GM11168 (cell line): ENCODE measurements around the gene CNNM2.
"Not testable (repeated sequence)": the region's sequence is repeated elsewhere in the genome, so short reads cannot be mapped to it uniquely, and the experiment has no call there.

Source experiments
- in situ Hi-C: fragments of 300-500 bp; cut with MboI; formaldehyde crosslinking; loops from one replicate; pipeline ENCODE4 v1.12.0; 2022; ENCODE audit warnings: low sequenced_read_pairs; ENCODE audit not compliant: unreplicated experiment

CNNM2 gene

GRCh38 chr10:103062854-103063590 lies 144.9 kb downstream of the CNNM2 start:
- in situ Hi-C loops, result no loop called here

GRCh38 chr10:103064956-103065355 lies 146.9 kb downstream of the CNNM2 start:
- in situ Hi-C loops, result no loop called here

GRCh38 chr10:103066141-103067098 lies 148.3 kb downstream of the CNNM2 start:
- in situ Hi-C loops, result no loop called here

- in situ Hi-C loops, result not testable (repeated sequence)
Observed at GRCh38 chr10:103067099-103067477, 149.0 kb downstream of the CNNM2 start.

GRCh38 chr10:103067484-103067883 lies 149.4 kb downstream of the CNNM2 start:
- in situ Hi-C loops, result no loop called here

- in situ Hi-C loops, result no loop called here
Observed at GRCh38 chr10:103067956-103068355, 149.9 kb downstream of the CNNM2 start.

- in situ Hi-C loops, result no loop called here
Observed at GRCh38 chr10:103069453-103070331, 151.6 kb downstream of the CNNM2 start.

GRCh38 chr10:103072276-103072675 lies 154.2 kb downstream of the CNNM2 start:
- in situ Hi-C loops, result no loop called here

GRCh38 chr10:103072891-103073290 lies 154.8 kb downstream of the CNNM2 start:
- in situ Hi-C loops, result no loop called here

GRCh38 chr10:103077020-103077419 lies 158.9 kb downstream of the CNNM2 start:
- in situ Hi-C loops, result no loop called here

GRCh38 chr10:103077491-103078308 lies 159.6 kb downstream of the CNNM2 start:
- in situ Hi-C loops, result no loop called here

GRCh38 chr10:103078309-103078615 lies 160.2 kb downstream of the CNNM2 start:
- in situ Hi-C loops, result no loop called here

- in situ Hi-C loops, result no loop called here
Observed at GRCh38 chr10:103078676-103079075, 160.6 kb downstream of the CNNM2 start.

- in situ Hi-C loops, result no loop called here
Observed at GRCh38 chr10:103079100-103079499, 161.0 kb downstream of the CNNM2 start.

GRCh38 chr10:103079946-103080345 lies 161.9 kb downstream of the CNNM2 start:
- in situ Hi-C loops, result no loop called here

GRCh38 chr10:103080891-103081581 lies 162.9 kb downstream of the CNNM2 start:
- in situ Hi-C loops, result no loop called here

GRCh38 chr10:103082683-103083082 lies 164.6 kb downstream of the CNNM2 start:
- in situ Hi-C loops, result no loop called here

GRCh38 chr10:103083266-103083976 lies 165.3 kb downstream of the CNNM2 start:
- in situ Hi-C loops, result no loop called here

- in situ Hi-C loops, result no loop called here
Observed at GRCh38 chr10:103083977-103084320, 165.9 kb downstream of the CNNM2 start.
